Ishikawa (cell line): ENCODE measurements around the gene NOS3.

Experiments
- EGR1 ChIP-seq: IDR thresholded peaks from 2 replicates; pipeline ENCODE4 v1.6.1; 2012
- EP300 ChIP-seq: IDR thresholded peaks from 2 replicates; pipeline ENCODE4 v1.6.1; 2012; ENCODE audit warnings: borderline replicate concordance
- RAD21 ChIP-seq: IDR thresholded peaks from 2 replicates; pipeline ENCODE4 v1.6.1; 2012; ENCODE audit warnings: low read depth
- TAF1 ChIP-seq: IDR thresholded peaks from 2 replicates; pipeline ENCODE4 v1.6.1; 2012; ENCODE audit warnings: low read depth, mild to moderate bottlenecking
- TEAD4 ChIP-seq: IDR thresholded peaks from 2 replicates; pipeline ENCODE4 v1.6.1; 2012
- YY1 ChIP-seq: IDR thresholded peaks from 2 replicates; pipeline ENCODE4 v1.6.1; 2012; ENCODE audit warnings: low read depth
- TF ChIP-seq, protein P1 (sequence below): IDR thresholded peaks from 2 replicates; pipeline ENCODE4 v1.6.1; 2012; ENCODE audit warnings: low read depth, mild to moderate bottlenecking
- TF ChIP-seq, protein P2 (sequence below): IDR thresholded peaks from 2 replicates; pipeline ENCODE4 v1.6.1; 2012

DNA sequence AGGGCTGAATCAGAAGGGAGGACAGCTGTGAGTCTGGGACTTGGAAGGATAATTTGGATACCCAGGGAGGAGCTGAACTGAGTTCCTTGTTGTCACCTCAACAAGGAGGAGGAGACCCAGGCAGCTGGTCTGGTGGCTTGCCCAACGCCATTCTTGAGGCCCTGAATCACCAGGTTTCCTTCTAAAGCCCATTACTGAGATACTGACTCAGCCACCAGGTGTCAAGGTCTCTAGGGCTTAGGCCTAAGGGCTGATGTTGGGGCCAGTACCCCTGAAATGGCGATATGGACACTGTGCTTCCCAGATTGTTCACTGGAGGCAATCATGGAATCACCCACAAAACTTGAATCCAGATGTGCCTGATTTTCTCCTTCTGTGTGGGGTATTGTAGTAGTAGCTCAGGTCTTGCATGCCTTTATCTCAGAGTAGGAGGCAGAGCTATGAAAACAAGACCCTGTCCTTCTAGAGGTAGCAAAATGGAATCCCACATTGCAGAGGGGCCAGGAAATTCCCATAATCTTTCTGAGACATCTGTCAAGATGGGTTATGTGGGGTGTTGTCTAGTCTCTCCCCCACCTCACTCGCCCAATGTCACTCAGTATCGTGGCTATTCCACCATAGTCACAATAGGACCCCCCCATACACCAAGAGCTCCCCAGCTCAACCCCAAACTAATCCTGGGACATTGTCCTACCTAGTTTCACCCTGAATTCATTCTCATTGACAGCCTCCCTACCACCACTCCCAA is 35.3 kb downstream of the NOS3 start:
- TF ChIP-seq EGR1 (no peak), RAD21 (no peak), EP300 (no peak), YY1 (no peak), TAF1 (no peak), TEAD4 (no peak)
- TF ChIP-seq, protein P1, sequence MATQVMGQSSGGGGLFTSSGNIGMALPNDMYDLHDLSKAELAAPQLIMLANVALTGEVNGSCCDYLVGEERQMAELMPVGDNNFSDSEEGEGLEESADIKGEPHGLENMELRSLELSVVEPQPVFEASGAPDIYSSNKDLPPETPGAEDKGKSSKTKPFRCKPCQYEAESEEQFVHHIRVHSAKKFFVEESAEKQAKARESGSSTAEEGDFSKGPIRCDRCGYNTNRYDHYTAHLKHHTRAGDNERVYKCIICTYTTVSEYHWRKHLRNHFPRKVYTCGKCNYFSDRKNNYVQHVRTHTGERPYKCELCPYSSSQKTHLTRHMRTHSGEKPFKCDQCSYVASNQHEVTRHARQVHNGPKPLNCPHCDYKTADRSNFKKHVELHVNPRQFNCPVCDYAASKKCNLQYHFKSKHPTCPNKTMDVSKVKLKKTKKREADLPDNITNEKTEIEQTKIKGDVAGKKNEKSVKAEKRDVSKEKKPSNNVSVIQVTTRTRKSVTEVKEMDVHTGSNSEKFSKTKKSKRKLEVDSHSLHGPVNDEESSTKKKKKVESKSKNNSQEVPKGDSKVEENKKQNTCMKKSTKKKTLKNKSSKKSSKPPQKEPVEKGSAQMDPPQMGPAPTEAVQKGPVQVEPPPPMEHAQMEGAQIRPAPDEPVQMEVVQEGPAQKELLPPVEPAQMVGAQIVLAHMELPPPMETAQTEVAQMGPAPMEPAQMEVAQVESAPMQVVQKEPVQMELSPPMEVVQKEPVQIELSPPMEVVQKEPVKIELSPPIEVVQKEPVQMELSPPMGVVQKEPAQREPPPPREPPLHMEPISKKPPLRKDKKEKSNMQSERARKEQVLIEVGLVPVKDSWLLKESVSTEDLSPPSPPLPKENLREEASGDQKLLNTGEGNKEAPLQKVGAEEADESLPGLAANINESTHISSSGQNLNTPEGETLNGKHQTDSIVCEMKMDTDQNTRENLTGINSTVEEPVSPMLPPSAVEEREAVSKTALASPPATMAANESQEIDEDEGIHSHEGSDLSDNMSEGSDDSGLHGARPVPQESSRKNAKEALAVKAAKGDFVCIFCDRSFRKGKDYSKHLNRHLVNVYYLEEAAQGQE, result no peak
- TF ChIP-seq, protein P2, sequence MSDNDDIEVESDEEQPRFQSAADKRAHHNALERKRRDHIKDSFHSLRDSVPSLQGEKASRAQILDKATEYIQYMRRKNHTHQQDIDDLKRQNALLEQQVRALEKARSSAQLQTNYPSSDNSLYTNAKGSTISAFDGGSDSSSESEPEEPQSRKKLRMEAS, result no peak
